Hematopoietic multipotent progenitor cell treated with erythropoietin and hydrocortisone succinate and interleukin-3 and kit ligand, for 8 days (in vitro differentiated cells): ENCODE results near the gene LGI2.

Source experiments
- DNase-seq: peaks from one replicate; pipeline ENCODE4 v3.0.0-alpha.2; 2015

Gene LGI2

GRCh38 chr4:24957886-24958285 is 72.9 kb downstream of the LGI2 start:
- DNase-seq, result no peak

- DNase-seq, result no peak
Observed at GRCh38 chr4:24956763-24957162, 74.0 kb downstream of the LGI2 start.

GRCh38 chr4:24956091-24956490 is 74.7 kb downstream of the LGI2 start:
- DNase-seq, result no peak

GRCh38 chr4:24952667-24953066 is 78.1 kb downstream of the LGI2 start:
- no peak for DNase-seq

- DNase-seq, result no peak
Observed at GRCh38 chr4:24949970-24950369, 80.8 kb downstream of the LGI2 start.
